ENCODE measurements around the gene SLC38A1.

DNA sequence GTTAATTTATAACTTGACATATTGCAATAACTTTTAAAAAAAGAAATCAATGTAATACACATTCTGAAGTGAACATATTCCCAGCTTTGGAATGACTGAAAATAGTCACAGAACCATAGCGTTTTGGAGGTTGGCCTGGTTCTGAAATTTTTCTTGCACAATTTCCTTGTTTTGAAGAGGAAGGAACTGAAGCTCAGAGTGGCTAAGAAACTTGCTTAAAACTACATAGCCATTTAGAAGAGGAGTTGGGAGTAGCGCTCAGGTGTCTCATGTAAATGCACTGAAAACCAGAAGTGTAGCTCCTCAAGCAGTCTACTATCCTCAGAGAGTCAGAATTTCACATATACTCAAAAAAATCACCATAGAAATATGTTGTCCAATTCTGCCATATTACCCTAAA, 41.2 kb downstream of the SLC38A1 start:
- TF ChIP-seq, protein P1, sequence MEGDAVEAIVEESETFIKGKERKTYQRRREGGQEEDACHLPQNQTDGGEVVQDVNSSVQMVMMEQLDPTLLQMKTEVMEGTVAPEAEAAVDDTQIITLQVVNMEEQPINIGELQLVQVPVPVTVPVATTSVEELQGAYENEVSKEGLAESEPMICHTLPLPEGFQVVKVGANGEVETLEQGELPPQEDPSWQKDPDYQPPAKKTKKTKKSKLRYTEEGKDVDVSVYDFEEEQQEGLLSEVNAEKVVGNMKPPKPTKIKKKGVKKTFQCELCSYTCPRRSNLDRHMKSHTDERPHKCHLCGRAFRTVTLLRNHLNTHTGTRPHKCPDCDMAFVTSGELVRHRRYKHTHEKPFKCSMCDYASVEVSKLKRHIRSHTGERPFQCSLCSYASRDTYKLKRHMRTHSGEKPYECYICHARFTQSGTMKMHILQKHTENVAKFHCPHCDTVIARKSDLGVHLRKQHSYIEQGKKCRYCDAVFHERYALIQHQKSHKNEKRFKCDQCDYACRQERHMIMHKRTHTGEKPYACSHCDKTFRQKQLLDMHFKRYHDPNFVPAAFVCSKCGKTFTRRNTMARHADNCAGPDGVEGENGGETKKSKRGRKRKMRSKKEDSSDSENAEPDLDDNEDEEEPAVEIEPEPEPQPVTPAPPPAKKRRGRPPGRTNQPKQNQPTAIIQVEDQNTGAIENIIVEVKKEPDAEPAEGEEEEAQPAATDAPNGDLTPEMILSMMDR (IDR thresholded peaks at IDR 0.05; ENCODE audit: low read length) = no peak
- TF ChIP-seq EZH2 (IDR thresholded peaks at IDR 0.05; ENCODE audit: borderline replicate concordance, low read length) = no peak
